SIG-M5 (cell line): ENCODE results near the gene OR6S1.
A peak's percentile ranks its signal among the peaks of the same experiment; 100 is the strongest.
"Not testable (repeated sequence)": the region's sequence is repeated elsewhere in the genome, so short reads cannot be mapped to it uniquely, and the experiment has no call there.

Experiments used
- DNase-seq: peaks from one replicate; lab custom pipeline; 2025; lab: John Stamatoyannopoulos, UW

OR6S1 gene

GRCh38 chr14:20668969-20669368 lies 27.5 kb upstream of the OR6S1 start:
- no peak for DNase-seq

GRCh38 chr14:20667957-20668356 lies 26.5 kb upstream of the OR6S1 start:
- no peak for DNase-seq

- DNase-seq: not testable (repeated sequence)
Observed at GRCh38 chr14:20666400-20666961, 25.0 kb upstream of the OR6S1 start.

GRCh38 chr14:20662968-20663732 lies 21.7 kb upstream of the OR6S1 start:
- DNase-seq: no peak

- DNase-seq: no peak
Observed at GRCh38 chr14:20661197-20661596, 19.7 kb upstream of the OR6S1 start.

- no peak for DNase-seq
Observed at GRCh38 chr14:20659813-20660395, 18.4 kb upstream of the OR6S1 start.

GRCh38 chr14:20659336-20659735 lies 17.8 kb upstream of the OR6S1 start:
- DNase-seq: no peak

- no peak for DNase-seq
Observed at GRCh38 chr14:20658246-20658645, 16.8 kb upstream of the OR6S1 start.

GRCh38 chr14:20657216-20658211 lies 16.0 kb upstream of the OR6S1 start:
- DNase-seq: no peak

GRCh38 chr14:20656274-20656673 lies 14.8 kb upstream of the OR6S1 start:
- DNase-seq: no peak

- no peak for DNase-seq
Observed at GRCh38 chr14:20655851-20656250, 14.4 kb upstream of the OR6S1 start.

- no peak for DNase-seq
Observed at GRCh38 chr14:20652996-20653975, 11.8 kb upstream of the OR6S1 start.

- DNase-seq: no peak
Observed at GRCh38 chr14:20645481-20645880, 4.0 kb upstream of the OR6S1 start.

GRCh38 chr14:20644520-20644919 lies 3.0 kb upstream of the OR6S1 start:
- DNase-seq: no peak

- DNase-seq: not testable (repeated sequence)
Observed at GRCh38 chr14:20642755-20643154, 1.3 kb upstream of the OR6S1 start.

GRCh38 chr14:20642182-20642581 lies 691 bp upstream of the OR6S1 start:
- DNase-seq: no peak

- peak; percentile 65 for DNase-seq
Observed at GRCh38 chr14:20632831-20633691, 8.4 kb downstream of the OR6S1 start.

GRCh38 chr14:20632448-20632830 lies 9.1 kb downstream of the OR6S1 start:
- no peak for DNase-seq

- DNase-seq: no peak
Observed at GRCh38 chr14:20631880-20632389, 9.6 kb downstream of the OR6S1 start.
